Activated CD8-positive, alpha-beta memory T cell treated with anti-CD3 and anti-CD28 coated beads, Interleukin-2, amount 50 U/mL, for 48 hours (primary cell): ENCODE data around the gene C10orf71.

Source experiments
- DNase-seq: peaks from one replicate; pipeline ENCODE4 v3.0.0-alpha.2; 2020

Gene C10orf71

DNA sequence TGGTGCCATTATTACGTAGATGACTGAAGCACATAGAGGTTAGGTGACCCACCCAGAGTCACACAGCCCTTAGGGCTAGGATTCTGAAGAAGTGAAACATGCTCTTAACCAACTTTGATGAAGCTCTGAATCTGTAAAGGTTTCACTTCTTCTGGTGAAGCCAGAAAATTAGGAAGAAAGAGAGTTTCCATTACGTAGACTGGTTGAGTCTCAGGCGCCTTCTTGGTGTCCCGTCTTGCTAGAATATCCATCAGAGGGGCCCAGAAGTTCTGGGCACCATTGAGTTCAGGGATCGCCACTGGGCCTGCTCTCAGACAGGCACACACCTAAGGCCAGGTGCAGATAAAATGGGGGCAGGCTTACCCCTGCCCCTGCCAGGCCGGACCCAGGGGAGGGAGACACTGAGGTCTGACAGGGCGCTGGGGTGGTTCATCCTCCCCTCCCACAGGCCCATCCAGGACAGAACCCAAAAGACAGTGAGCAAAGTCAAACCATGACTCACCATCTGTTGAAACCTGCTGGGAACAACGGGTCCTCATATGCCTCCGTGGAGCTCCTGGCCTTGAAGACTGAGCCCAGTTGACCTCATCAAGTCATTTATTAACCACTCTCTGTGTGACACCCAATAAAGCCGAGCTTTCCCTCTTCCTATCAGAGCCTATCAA is 63.8 kb downstream of the C10orf71 start:
- no peak for DNase-seq

DNA sequence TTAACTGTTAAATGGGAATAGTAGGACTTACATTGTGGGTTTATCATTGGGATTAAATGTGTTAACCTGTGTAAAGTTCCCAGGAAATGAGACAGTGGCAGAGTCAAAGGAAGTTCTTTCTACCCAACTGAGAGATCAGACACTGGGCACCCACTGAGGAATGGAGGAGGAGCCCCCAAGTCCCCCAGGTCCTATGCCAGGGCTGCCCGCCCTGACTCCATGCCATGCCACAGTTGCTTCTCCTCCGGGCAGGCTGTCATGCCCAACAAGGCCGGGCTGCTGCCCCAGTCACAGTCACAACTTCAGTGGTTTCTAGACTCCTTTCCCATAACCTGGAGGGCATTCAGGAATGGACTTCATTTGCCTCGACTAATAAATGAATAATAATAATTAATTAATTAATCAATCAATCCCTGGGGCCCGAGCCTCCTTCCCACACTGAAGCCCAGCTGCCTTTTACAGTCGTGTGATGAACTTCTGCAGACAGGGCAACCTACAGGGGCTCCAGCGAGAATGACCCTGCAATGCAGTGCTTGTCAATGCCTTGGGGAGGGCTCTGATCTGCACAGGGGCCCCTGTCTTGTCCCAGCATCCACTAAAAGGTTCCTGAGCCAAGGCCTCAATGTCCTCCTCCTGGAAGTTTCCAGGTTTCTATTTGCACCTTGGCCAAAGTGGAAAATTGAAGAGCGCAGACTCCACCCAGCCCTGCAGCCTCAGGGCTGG is 64.5 kb downstream of the C10orf71 start:
- no peak for DNase-seq

DNA sequence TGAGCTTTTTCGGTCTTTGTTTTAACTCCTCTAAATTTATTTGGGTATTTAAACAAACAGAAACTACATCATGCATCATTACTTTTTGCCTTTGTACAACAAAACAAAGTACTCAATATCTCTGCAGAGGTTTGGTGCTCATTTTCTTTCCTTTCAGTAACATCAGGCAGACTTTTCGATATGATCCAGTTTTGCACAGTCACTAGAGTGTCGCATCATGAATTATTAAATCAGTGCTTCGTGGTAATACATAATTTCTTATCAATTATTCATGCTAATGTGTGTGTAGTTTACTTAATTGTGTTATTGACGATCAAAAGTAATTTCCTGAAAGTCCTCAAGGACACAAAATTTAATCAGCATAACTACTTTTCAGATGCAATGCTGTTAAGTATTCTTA is 65.1 kb downstream of the C10orf71 start:
- DNase-seq: no peak

DNA sequence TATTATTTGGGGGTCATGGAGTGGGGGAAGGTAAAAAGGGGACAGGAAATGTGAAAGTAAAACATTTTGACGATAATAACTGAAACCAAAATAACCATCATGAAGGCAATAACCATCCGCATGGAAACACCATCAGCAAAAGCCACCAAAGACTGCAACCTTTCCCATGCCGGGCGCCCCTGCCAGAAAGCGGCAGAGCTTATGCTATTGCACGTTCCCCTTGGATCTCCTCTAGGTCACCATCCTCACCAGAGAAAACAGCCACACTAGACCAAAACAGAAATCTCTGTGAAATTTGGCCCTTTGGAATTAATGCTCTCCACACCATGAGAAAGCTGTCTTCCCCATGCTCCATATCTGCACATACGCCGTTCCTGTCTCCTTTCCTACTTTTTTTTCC is 65.8 kb downstream of the C10orf71 start:
- DNase-seq: no peak

DNA sequence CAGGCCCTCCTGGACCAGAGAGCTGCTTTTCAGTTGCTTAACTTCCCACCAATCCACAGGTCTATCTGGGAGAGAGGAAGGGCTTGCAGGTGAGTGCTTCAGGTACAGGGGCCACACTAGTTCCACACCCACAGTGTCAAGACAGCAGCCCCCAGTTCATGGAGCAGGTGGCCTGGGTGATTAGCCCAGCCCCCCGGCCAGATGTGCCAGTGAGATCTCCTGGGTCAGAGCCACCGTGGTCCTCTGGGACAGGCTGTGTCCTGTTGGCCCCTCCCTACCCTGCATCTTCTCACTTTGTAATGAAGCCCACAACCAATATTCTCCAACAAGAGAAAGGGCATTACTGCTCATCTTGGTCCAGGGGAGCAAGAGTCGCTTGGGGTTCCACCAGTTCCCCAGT is 66.3 kb downstream of the C10orf71 start:
- DNase-seq: no peak

DNA sequence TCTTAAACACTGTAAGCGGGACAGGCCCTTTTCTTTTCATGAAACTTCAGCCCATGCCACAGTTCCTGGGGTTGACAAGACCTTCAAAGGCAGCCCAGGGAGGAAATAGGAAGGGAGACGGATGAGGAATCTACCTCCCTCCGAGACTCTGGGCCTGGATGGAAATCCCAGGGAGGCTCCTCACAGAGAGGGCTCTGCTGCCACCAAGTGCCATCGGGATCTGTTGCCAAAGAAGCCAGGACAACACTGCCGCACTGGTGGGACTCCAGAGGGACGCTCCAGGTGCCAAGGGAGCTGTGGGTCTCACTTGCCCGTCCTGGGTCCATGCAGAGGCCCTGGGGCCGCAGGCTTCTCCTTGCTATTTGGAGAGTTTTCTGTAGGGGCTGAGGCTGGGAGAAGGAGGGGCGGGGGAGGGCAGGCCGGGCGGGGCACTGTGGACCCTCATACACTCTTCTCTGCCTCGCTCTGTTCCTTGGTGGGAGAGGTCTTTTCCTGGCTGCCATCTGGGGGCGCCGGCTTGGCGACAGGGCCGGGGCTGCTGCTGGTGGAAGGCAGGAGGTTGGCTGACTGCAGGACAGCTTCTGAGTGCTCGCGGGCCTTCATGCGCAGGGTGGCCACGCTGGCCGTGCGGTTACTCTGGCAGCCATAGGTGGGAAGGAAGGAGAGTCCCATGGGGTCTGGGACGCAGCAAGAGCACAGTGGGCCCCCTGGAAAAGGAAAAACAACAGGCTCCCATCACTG is 66.9 kb downstream of the C10orf71 start:
- no peak for DNase-seq

DNA sequence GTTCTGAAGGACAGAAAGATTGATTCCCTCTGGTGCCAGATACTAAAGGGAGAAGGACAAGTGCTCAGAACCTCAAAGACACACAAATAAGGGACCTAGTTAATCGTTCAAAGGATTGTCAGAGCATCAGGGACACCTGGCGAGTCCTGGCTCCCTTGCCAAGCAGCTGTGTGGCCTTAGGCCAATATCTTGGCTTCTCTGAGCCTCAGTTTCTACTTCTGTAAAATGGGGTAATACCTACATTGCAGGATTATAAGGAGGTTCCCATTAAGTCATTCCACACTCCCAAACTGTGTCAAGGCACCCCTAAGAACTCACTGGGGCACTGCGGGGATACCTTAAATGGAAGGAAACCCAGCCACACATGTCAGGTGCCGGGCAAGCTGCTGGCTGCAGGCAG is 67.5 kb downstream of the C10orf71 start:
- DNase-seq: no peak

DNA sequence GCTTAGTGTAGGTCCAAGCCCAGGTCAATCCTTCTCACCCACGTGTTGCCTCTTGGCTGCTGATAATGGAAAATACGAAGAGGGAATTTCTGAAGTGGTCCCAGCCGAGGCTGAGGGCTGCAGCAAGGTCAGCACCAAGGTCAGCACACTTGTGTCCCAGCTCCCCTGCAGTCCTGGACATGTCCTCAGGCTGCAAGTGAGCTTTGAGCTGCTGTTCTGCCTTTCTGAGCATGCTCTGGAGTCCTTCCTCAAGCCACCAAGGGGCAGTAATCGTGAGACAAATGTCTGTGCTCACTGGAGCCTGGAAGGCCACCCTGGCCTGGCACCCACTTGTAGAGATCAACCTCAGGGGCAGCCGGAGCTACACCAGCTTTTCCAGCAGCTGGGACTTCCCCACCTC is 68.6 kb downstream of the C10orf71 start:
- no peak for DNase-seq

DNA sequence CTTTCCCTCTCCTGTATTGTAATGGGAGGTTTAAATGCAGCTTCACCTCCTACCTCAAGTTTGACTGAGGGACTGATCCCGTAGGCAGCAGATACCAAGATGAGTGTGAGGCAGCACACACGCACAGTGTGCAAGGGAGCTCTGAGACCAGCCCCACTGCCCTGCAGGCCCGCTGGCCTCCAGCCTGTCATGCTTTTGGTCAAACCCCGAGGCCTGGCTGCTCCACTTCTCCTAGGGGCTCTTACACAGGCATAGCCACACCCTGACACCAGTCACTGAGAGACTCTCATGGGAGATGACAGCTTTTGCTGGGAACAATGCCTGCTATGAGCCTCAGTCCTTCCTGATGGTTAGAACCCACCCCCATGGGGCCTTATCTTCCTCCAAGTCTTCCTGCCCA is 69.3 kb downstream of the C10orf71 start:
- DNase-seq: no peak

DNA sequence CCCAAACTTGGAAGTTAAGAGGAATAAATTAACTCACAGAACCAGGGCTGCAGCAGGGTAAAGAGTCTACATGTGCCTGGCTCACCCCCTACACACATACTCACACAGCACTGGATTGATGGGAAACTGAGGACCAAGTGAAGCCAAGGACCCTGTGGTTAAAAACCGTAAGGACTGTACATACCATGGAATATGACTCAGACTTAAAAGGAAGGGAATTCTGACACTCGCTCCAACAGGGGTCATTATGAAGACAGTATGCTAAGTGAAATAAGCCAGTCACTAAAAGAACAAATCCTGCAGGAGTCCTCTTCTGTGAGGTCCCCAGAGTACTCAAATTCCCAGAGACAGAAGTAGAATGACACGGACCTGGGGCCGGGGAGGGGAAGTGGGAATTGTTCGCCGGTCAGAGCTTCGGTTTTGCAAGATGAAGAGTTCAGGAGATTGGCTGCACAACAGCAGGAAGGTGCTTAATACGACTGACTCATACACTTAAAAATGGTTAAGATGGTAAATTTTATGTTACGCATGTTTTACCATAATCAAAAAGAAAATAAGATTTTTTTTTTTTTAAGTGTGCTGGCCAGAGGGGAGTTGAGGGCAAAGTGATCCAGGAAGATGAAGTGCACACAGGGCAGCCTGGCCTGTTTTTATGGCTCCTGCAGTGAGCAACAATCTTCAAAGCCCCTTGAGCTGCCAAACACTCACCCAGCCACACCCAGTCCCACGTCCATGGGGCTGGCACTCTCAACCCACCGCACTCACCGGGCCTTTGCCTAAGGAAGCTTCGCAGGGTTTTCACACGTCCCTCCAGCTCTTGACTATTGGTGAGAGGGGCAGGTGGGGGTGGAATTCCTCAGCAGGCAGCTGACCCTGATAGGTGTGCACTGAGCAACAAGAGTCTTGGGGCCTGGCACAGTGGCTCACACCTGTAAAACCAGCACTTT is 70.5 kb downstream of the C10orf71 start:
- no peak for DNase-seq

DNA sequence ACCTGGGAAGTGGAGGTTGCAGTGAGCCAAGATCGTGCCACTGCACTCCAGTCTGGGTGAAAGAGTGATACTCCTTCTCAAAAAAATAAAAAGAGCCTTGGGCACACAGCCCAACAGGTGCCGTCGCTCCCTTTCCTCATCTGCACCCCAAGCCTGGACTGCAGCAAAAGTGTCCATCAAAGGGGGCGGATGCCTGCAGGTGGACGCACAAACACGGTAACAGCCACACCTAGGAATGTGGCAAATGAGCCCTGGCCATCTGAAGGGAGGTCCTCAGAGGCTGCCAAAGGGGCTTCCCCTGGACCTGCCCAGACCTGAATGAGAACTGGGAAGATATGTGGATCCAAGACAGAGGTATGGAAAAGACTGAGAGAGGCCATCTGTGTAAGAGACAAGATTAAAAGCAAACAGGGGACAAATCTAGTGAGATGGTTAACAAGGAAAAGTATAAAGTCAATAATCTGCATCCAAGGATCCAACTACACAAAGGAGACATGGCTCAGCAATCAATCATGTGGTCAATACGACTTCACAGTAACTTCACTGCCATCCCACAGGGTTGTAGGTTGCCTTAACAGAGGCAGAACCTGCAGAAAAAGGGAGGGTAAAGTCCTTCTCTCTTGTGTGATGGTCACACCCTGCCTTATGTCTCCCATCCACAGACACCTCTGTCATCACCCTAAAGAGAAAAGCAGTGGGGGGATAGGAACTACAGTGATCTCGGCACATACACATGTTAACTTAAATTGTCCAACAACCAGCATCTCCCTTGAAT is 71.5 kb downstream of the C10orf71 start:
- no peak for DNase-seq

DNA sequence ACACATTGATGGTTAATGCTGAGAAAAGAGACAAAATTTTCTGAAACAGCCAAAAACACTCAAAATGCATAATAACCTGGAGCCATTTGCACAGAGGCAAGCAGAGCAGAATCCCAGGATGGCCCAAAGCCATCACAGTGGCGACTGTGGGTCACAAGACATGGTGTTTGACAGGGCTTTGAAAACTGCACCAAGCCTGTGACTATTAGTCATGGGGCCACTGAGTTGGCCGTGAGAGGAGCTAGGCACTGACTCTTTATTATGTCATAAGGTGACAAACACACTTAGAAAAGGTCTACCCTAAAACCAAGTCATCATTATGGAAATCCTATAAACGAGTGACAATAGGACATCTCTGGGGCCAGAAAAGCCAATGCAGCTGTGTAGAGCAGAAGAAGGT is 73.0 kb downstream of the C10orf71 start:
- DNase-seq: no peak

DNA sequence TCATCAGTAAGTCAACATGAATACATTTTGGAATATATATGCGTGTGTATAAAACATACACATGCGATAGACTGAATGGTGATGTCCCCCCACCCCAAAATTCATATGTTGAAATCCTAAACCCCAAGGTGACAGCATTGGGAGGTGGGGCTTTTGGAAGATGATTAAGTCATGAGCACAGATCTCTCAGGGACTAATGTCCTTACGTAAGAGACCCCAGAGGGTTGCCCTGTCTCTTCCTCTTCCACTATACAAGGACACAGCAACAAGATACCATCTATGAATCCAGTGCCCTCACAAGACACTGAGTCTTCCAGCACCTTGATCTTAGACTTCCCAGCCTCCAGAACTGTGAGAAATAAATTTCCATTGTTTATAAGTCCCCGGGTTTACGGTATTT is 74.4 kb downstream of the C10orf71 start:
- DNase-seq: no peak

DNA sequence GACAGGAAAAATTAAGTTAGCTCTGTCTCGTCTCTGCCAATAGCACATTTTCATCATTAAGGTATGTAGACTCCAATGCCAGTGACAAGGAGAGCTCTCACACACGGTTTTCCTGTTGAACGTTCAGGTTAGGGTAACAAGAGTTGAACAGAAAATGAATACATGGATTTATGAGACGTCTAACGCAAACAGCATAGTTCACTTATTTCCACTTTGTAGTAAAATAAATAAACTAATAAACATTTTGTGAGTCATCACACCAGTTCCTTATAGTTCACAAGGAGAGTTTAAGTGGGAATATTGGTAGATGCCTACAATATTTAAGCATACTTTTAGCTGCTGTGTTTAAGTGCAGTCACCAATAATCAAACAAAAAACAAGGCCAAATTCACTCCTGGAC is 75.8 kb downstream of the C10orf71 start:
- DNase-seq: no peak

DNA sequence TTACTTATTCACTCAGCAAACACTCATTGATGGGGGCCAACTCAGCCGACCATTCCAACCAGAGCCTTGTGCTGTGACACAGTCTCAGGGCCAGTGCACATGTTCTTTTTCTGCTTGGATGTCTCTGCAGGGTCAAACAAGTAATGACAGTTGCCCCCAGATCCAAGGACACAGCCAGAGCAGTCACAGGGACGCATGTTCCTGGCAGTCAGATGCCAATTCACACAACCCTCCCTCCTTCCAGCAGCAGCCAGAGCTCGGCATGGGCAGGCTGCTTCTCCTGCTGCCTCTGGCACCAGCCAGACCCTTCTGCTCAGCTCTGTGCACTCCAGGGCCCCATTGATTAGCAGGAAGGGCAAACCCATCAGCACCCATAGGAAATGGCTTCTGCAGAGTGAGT is 76.6 kb downstream of the C10orf71 start:
- no peak for DNase-seq
